ENCODE measurements around the gene TGM2.

TGM2 gene

GRCh38 chr20:38203337-38203980 is 38.4 kb upstream of the TGM2 start:
- TF ChIP-seq, protein P1, sequence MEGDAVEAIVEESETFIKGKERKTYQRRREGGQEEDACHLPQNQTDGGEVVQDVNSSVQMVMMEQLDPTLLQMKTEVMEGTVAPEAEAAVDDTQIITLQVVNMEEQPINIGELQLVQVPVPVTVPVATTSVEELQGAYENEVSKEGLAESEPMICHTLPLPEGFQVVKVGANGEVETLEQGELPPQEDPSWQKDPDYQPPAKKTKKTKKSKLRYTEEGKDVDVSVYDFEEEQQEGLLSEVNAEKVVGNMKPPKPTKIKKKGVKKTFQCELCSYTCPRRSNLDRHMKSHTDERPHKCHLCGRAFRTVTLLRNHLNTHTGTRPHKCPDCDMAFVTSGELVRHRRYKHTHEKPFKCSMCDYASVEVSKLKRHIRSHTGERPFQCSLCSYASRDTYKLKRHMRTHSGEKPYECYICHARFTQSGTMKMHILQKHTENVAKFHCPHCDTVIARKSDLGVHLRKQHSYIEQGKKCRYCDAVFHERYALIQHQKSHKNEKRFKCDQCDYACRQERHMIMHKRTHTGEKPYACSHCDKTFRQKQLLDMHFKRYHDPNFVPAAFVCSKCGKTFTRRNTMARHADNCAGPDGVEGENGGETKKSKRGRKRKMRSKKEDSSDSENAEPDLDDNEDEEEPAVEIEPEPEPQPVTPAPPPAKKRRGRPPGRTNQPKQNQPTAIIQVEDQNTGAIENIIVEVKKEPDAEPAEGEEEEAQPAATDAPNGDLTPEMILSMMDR (IDR thresholded peaks at IDR 0.05) = no peak

DNA sequence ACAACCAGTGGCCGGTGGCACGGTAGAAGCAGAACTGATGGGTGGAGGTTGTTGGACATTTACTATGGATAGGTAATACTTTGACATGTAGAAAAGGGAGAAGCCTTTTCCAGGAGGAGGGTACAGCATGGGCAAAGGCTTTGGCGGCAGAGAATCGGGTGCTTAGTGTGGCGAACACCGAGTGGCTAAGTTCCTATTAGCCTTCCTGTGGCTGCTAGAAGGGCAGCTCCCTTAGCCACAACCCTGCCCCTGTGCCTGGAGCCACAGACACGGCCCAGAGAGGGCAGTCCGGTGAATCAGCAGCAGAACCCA is 37.9 kb upstream of the TGM2 start:
- TF ChIP-seq, protein P1 (IDR thresholded peaks at IDR 0.05) = no peak

GRCh38 chr20:38202153-38202981 is 37.3 kb upstream of the TGM2 start:
- TF ChIP-seq, protein P1 (IDR thresholded peaks at IDR 0.05) = no peak

- TF ChIP-seq, protein P1 (IDR thresholded peaks at IDR 0.05) = no peak
Measured at GRCh38 chr20:38201356-38201755, 36.3 kb upstream of the TGM2 start.

DNA sequence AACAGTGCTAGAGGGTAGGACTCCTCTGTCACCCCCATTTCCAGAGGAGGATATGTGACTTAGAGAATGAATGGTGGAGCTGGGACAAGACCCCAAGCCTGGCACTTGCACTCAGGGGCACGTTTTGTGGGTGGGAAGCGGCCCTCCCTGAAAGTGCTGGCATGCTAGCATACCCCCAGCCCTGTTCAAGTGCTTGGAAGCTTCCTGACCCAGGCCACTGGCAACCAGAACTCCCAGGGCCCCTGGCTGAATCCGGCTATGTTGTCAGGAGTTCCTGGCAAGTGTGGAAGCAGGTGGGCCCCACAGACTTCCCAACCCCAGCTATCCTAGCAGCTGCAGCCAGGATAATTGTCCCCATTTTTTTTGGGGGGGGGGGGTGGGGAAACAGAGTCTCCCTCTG is 35.6 kb upstream of the TGM2 start:
- TF ChIP-seq, protein P1 (IDR thresholded peaks at IDR 0.05) = no peak

GRCh38 chr20:38199501-38200390 is 34.7 kb upstream of the TGM2 start:
- TF ChIP-seq, protein P1 (IDR thresholded peaks at IDR 0.05) = no peak

DNA sequence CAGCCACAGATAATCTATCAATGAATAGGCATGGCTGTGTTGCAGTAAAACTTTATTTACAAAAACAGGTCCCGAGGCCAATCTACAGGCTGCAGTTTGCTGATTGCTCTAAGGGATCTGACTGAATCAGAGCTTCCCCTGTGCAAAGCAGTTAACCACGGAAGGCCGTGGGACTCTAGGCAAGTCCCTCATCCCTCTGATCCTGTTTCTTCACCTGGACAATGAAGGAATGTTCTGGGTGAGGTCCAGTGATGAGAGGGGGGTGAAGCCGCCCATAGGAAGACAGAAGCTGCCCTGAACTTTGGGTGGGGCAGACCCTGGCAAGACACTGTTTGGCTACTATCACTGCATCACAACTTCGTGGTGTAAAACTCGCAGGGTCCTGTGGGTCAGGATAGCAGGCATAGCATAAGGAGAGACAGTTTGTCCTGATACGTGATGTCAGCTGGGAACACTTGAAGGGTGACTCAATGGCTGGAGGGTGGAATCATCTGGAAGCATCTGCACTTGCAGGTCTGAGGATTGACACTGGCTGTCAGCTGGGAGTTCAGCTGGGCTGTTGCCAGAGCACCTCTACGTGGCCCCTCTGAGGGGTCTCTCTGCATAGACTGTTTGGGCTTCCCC is 33.3 kb upstream of the TGM2 start:
- TF ChIP-seq, protein P1 (IDR thresholded peaks at IDR 0.05) = no peak
